Gastrocnemius medialis (tissue), 4 donors: ENCODE data around the gene PINK1. TPM values are rescaled to one million over a fixed set of nuclear protein-coding genes. Genes with fewer than 3 reads are reported as not detected.

Source experiments
- ATAC-seq, 2 donors: fragments of 150-250 bp; one replicate each; pipeline ENCODE4 v1.9.1; 2016
- DNase-seq, 2 donors: peaks; one replicate each; pipeline ENCODE4 v3.0.0-alpha.2; 2019
- H3K27ac ChIP-seq, 4 donors: fragments of 200-600 bp; sonication (generic); 1 replicate in 1 of 4; 2 replicates in 3 of 4; pipeline ENCODE4 v1.5.1; 2016 to 2018; ENCODE audit warnings: mild to moderate bottlenecking in 2 of 4, moderate library complexity in 1 of 4
- H3K27me3 ChIP-seq, 3 donors: fragments of 200-600 bp; sonication (generic) in 2 of 3; 1 replicate in 1 of 3; 2 replicates in 2 of 3; pipeline versions ENCODE4 v1.5.1 to v1.6.0; 2016 to 2019; ENCODE audit warnings: mild to moderate bottlenecking in 1 of 3, moderate library complexity in 1 of 3
- H3K36me3 ChIP-seq, 2 donors: fragments of 200-600 bp; sonication (generic) in 1 of 2; one replicate each; pipeline ENCODE4 v1.5.1; 2017 to 2018
- H3K4me1 ChIP-seq, 2 donors: fragments of 200-600 bp; sonication (generic) in 1 of 2; one replicate each; pipeline ENCODE4 v1.5.1; 2016 to 2017; ENCODE audit warnings: mild to moderate bottlenecking in 2 of 2
- H3K4me3 ChIP-seq, 4 donors: fragments of 200-600 bp; sonication (generic) in 3 of 4; 1 replicate in 1 of 4; 2 replicates in 3 of 4; pipeline ENCODE4 v1.5.1; 2016 to 2019; ENCODE audit warnings: mild to moderate bottlenecking in 2 of 4
- H3K9me3 ChIP-seq, 3 donors: fragments of 200-600 bp; sonication (generic) in 2 of 3; 1 replicate in 1 of 3; 2 replicates in 2 of 3; pipeline ENCODE4 v1.5.1; 2016 to 2019
- POLR2A ChIP-seq, 2 donors: fragments of 450-650 bp; IDR thresholded peaks; one replicate each; pipeline ENCODE4 v1.6.1; 2017; ENCODE audit warnings: antibody characterized with exemption in 2 of 2, mild to moderate bottlenecking in 2 of 2, moderate library complexity in 2 of 2
- in situ Hi-C, 4 donors: fragments of 200-750 bp; cut with MboI; loops; one replicate each; pipeline versions ENCODE4 v1.15.0 to v1.8.0; 2017; ENCODE audit warnings: low sequenced_read_pairs in 4 of 4
- intact Hi-C: fragments of 100-400 bp; cut with DNase I; formaldehyde crosslinking; loops from one replicate; pipeline ENCODE4 v1.15.1; 2023; ENCODE audit warnings: low total_unique reads
- total RNA-seq, 4 donors: library from RNA; depleted of rRNA; stranded (reverse); fragments of >200 nt; gene quantifications; one replicate each; pipeline versions ENCODE4 v1.1.0 to v1.2.3, GENCODE V29; 2016
- TF ChIP-seq, protein P1 (sequence below), 5 experiments: fragments of 450-650 bp in 3 of 5; fragments of 200-600 bp in 2 of 5; sonication (generic) in 2 of 5; IDR thresholded peaks in 4 of 5; conservative IDR thresholded peaks in 1 of 5; 1 replicate in 4 of 5; 2 replicates in 1 of 5; pipeline ENCODE4 v1.5.1; 2016 to 2019; ENCODE audit warnings: antibody characterized with exemption in 5 of 5, mild to moderate bottlenecking in 3 of 5, moderate library complexity in 3 of 5

The PINK1 gene
- total RNA-seq, 4 donors from 2014 or later = 376 to 478 (median 414) TPM

DNA sequence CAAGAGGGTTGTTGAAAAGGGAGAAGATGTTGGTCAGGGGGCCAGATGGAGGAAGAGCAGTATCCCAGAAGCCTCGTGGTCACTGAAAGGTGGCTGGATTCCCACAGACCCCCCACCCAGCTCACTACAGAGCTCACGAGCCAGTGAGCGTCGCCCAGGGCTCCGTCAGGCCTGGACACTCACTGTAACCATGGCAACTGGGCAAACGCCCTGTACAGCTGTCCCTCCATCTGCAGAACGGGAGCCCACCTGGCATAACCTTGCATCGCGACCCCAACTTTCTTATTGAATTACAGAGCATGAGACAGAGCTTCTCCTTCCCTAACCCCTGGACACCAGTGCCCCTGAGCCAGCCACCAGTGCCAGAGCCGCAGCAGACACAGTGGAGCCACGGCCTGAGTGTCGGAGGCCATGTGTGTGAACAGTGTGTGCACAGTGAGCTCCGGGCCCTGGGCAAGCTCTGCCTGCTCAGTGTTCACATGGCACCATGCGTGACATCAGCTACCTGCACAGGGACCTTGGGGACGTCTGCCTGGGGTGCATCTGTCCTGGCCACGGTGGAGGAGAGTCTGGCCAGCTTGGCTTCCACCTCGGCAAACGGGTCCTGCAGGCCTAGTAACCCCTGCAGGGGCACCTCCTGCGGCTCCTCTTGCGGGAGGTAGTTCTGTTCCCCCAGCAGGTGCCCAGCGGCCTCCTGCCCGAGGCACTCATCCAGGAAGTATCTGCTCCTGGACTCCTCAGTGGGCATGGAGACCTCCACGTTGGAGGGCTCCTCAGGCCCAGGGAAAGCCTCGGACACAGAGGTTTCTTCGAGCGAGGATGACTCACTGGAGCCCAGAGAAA lies 53.8 kb downstream of the PINK1 start:
- intact Hi-C loops = no loop called here
- TF ChIP-seq, protein P1, sequence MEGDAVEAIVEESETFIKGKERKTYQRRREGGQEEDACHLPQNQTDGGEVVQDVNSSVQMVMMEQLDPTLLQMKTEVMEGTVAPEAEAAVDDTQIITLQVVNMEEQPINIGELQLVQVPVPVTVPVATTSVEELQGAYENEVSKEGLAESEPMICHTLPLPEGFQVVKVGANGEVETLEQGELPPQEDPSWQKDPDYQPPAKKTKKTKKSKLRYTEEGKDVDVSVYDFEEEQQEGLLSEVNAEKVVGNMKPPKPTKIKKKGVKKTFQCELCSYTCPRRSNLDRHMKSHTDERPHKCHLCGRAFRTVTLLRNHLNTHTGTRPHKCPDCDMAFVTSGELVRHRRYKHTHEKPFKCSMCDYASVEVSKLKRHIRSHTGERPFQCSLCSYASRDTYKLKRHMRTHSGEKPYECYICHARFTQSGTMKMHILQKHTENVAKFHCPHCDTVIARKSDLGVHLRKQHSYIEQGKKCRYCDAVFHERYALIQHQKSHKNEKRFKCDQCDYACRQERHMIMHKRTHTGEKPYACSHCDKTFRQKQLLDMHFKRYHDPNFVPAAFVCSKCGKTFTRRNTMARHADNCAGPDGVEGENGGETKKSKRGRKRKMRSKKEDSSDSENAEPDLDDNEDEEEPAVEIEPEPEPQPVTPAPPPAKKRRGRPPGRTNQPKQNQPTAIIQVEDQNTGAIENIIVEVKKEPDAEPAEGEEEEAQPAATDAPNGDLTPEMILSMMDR (IDR thresholded peaks at IDR 0.05 in 4 of 5, conservative IDR thresholded peaks at IDR 0.05 in 1 of 5) = no peak
- no peak for TF ChIP-seq POLR2A (IDR thresholded peaks at IDR 0.05)

DNA sequence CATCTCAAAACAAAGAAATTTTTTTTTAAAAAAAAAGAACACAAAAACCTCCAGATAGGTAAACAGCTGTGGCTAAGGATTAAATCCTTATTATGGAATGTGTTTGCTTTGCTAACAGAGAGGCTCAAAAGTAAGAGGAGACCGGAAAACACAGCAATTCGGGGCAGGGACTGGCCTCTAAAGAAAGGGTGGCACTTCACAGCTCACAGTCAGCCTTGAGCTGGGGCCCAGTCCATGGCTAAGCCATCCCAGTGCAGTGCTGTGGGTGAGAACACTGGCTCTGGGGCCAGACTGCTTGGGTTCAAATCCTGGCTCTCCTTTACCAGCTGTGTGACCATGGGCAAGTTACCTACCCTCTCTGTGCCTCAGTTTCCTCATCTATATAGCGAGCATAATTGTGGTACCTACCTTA lies 56.4 kb downstream of the PINK1 start:
- intact Hi-C loops = no loop called here
- no peak for DNase-seq
- Histone ChIP-seq H3K4me1 (peaks cover 6 to 10% of the 10 kb centered on the region in 2 donors), H3K36me3 (no peaks in the 10 kb centered on the region), H3K27me3 (no peaks in the 10 kb centered on the region), H3K27ac (no peak overlapping the region), H3K4me3 (no peak overlapping the region), H3K9me3 (no peaks in the 10 kb centered on the region)
- TF ChIP-seq, protein P1 (IDR thresholded peaks at IDR 0.05 in 4 of 5, conservative IDR thresholded peaks at IDR 0.05 in 1 of 5) = no peak
- no peak for TF ChIP-seq POLR2A (IDR thresholded peaks at IDR 0.05)
- ATAC-seq = no peak
- in situ Hi-C loops = loop anchor here in 3 of 4 donors (10.0 to 25.0 kb wide), 2 partner anchors 505 to 673 kb away; no protein-coding TSS in a partner anchor

More for the DNA sequence above, 53.8 kb downstream of the PINK1 start:
- no peak for ATAC-seq
- H3K4me3 ChIP-seq = no peak overlapping the region
- H3K36me3 ChIP-seq = no peaks in the 10 kb centered on the region
- no peaks in the 10 kb centered on the region for H3K27me3 ChIP-seq
- peaks cover 6 to 10% of the 10 kb centered on the region in 2 donors for H3K4me1 ChIP-seq
- no peak for DNase-seq
- H3K27ac ChIP-seq = no peak overlapping the region
- no peaks in the 10 kb centered on the region for H3K9me3 ChIP-seq
- in situ Hi-C loops = loop anchor here in 1 of 4 donors (25.0 kb wide), 1 partner anchor 675 kb away; no protein-coding TSS in a partner anchor

DNA sequence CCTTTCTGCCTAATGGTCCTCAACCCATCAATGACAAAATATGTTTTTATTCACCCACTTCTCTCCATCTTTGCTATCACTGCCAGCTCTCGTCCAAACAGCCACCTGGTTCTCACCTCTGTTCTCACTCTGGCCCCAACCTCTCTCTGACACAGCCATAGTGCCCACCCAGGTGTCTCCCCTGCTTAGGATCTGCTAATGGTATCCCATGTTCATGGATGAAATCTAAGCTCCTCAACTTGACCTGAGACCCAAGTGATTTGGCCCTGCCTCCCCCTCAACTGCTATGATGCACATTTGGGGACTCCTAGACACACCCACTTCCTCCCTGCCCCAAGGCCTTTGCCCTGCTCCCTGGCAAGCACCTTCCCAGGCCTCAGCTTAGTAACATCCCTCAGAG lies 58.6 kb downstream of the PINK1 start:
- Histone ChIP-seq H3K36me3 (no peaks in the 10 kb centered on the region), H3K27me3 (no peaks in the 10 kb centered on the region), H3K4me3 (no peak overlapping the region), H3K9me3 (no peaks in the 10 kb centered on the region), H3K27ac (no peak overlapping the region), H3K4me1 (no peaks in the 10 kb centered on the region)
- in situ Hi-C loops (loop anchor here in 3 of 4 donors (10.0 to 25.0 kb wide), 2 partner anchors 503 to 670 kb away; no protein-coding TSS in a partner anchor), intact Hi-C loops (no loop called here)
- TF ChIP-seq, protein P1 (IDR thresholded peaks at IDR 0.05 in 4 of 5, conservative IDR thresholded peaks at IDR 0.05 in 1 of 5) = no peak
- TF ChIP-seq POLR2A (IDR thresholded peaks at IDR 0.05) = no peak
- ATAC-seq = no peak
- DNase-seq = no peak

DNA sequence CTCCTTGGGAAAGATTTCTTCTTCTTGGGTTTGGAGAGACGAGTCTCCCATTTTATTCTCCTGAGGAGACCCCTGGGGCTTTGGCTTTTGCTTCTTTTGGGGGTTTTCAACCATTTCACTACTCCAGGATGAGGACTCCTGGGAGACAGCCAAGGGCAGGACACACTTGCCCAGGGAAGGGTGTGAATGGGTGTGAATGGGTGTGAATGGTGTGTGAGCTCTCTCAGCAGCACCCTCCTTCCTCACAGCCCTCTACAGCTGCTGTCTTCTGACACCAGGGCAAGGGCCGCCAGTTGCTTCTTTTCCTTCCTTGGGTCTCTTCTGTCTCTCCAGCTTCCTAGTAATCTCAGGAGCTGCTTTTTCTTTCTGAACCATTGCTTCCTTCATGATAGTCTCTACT lies 60.4 kb downstream of the PINK1 start:
- no peaks in the 10 kb centered on the region for H3K9me3 ChIP-seq
- no peak overlapping the region for H3K4me3 ChIP-seq
- H3K27ac ChIP-seq = no peak overlapping the region
- DNase-seq = no peak
- intact Hi-C loops (no loop called here), in situ Hi-C loops (loop anchor here in 3 of 4 donors (10.0 to 25.0 kb wide), 2 partner anchors 501 to 669 kb away; no protein-coding TSS in a partner anchor)
- TF ChIP-seq POLR2A (IDR thresholded peaks at IDR 0.05) = no peak
- TF ChIP-seq, protein P1 (IDR thresholded peaks at IDR 0.05 in 4 of 5, conservative IDR thresholded peaks at IDR 0.05 in 1 of 5) = no peak
- H3K4me1 ChIP-seq = peaks cover 0 to 4% of the 10 kb centered on the region in 2 donors
- no peak for ATAC-seq
- H3K27me3 ChIP-seq = no peaks in the 10 kb centered on the region
- no peaks in the 10 kb centered on the region for H3K36me3 ChIP-seq
